K562 (cell line): ENCODE measurements around the gene LPCAT3. TPM values are rescaled to one million over a fixed set of nuclear protein-coding genes. Genes with fewer than 3 reads are reported as not detected.

Source experiments
- ATF7 ChIP-seq: fragments of 450-650 bp; IDR thresholded peaks from 2 replicates; pipeline ENCODE4 v1.7.1; 2014; ENCODE audit warnings: mild to moderate bottlenecking, moderate library complexity
- CTCFL ChIP-seq: IDR thresholded peaks from 2 replicates; pipeline ENCODE4 v1.6.1; 2011; ENCODE audit warnings: borderline replicate concordance, low read depth, mild to moderate bottlenecking, moderate library complexity, low read length; ENCODE audit not compliant: insufficient read depth, poor library complexity, severe bottlenecking
- E2F6 ChIP-seq, 2 experiments: IDR thresholded peaks; 2 replicates each; pipeline ENCODE4 v1.6.1; 2011; ENCODE audit warnings: borderline replicate concordance in 1 of 2, control low read depth in 1 of 2, low read depth in 1 of 2, low read length in 1 of 2, mild to moderate bottlenecking in 1 of 2, mixed read lengths in 1 of 2, moderate library complexity in 1 of 2; ENCODE audit not compliant: insufficient read depth in 1 of 2, insufficient read length in 1 of 2, poor library complexity in 1 of 2, severe bottlenecking in 1 of 2; ENCODE audit errors: extremely low read depth in 1 of 2
- FOXK1 ChIP-seq: sonication (generic); formaldehyde crosslinking; IDR thresholded peaks from 2 replicates; pipeline ENCODE4 v1.8.0; 2022; ENCODE audit warnings: missing genetic modification reagents, mild to moderate bottlenecking, borderline replicate concordance
- GABPB2 ChIP-seq: fragments of 250-450 bp; sonication (Bioruptor Pico); conservative IDR thresholded peaks from 2 replicates; pipeline ENCODE4 v1.5.1; 2021; ENCODE audit warnings: mild to moderate bottlenecking
- HDAC1 ChIP-seq, 2 experiments: fragments of 450-650 bp; IDR thresholded peaks; 2 replicates each; pipeline ENCODE4 v1.6.1; 2016 to 2017; ENCODE audit warnings: inconsistent platforms in 1 of 2, mild to moderate bottlenecking in 1 of 2, moderate library complexity in 1 of 2
- IFI16 ChIP-seq: fragments of 250-450 bp; sonication (Bioruptor Pico); IDR thresholded peaks from 2 replicates; pipeline ENCODE4 v2.1.2; 2022; ENCODE audit warnings: mild to moderate bottlenecking, inconsistent platforms
- L3MBTL2 ChIP-seq: fragments of 450-650 bp; IDR thresholded peaks from 2 replicates; pipeline ENCODE4 v1.6.1; 2016; ENCODE audit warnings: mild to moderate bottlenecking, moderate library complexity
- MTA2 ChIP-seq: fragments of 450-650 bp; IDR thresholded peaks from 2 replicates; pipeline ENCODE4 v1.6.1; 2016; ENCODE audit warnings: low read depth
- SMC3 ChIP-seq: conservative IDR thresholded peaks from 2 replicates; pipeline ENCODE4 v1.6.1; 2011; ENCODE audit warnings: low read depth, low read length, improper control_type of control experiment; ENCODE audit not compliant: insufficient read depth
- XRCC5 ChIP-seq: fragments of 200-400 bp; formaldehyde crosslinking; IDR thresholded peaks from 2 replicates; pipeline ENCODE4 v1.6.1; 2017; ENCODE audit warnings: low read depth, mild to moderate bottlenecking, low read length
- ZC3H4 ChIP-seq: sonication (generic); formaldehyde crosslinking; IDR thresholded peaks from 2 replicates; pipeline ENCODE4 v1.9.0; 2021; ENCODE audit warnings: missing genetic modification reagents, borderline replicate concordance
- ZNF121 ChIP-seq: sonication (generic); formaldehyde crosslinking; conservative IDR thresholded peaks from 2 replicates; pipeline ENCODE4 v1.8.0; 2022; ENCODE audit warnings: missing genetic modification reagents
- ZNF512 ChIP-seq: IDR thresholded peaks from 2 replicates; pipeline ENCODE4 v1.6.1; 2016; ENCODE audit warnings: missing genetic modification characterization, missing compliant biosample characterization
- ZNF780A ChIP-seq: fragments of 250-450 bp; sonication (Bioruptor Pico); IDR thresholded peaks from 2 replicates; pipeline ENCODE4 v1.5.0; 2021; ENCODE audit warnings: mild to moderate bottlenecking
- polyA plus RNA-seq, 8 experiments: library from polyadenylated mRNA; depleted of rRNA in 4 of 8; stranded (reverse) in 5 of 8; unstranded in 3 of 8; fragments of >200 nt; fragmentation: Nextera tagmentation in 2 of 8; fragmentation: Illumina TruSeq in 1 of 8; extraction: Ambion mirVana in 2 of 8; extraction: Trizol in 1 of 8; gene quantifications; 2 replicates each; pipeline versions ENCODE4 v1.2.1 to v1.2.3, GENCODE V29; 2011 to 2014; ENCODE audit warnings: inconsistent platforms in 1 of 8, missing spikeins in 1 of 8
- total RNA-seq, 7 experiments: library from RNA; depleted of rRNA in 6 of 7; stranded (reverse); fragments of >200 nt in 6 of 7; fragmentation: Illumina TruSeq in 2 of 7; extraction: Trizol in 2 of 7; gene quantifications; 2 replicates each; pipeline versions ENCODE4 v1.2.1 to v1.2.3, GENCODE V29; 2011 to 2021; ENCODE audit warnings: low replicate concordance in 1 of 7
- TF ChIP-seq, protein P1 (sequence below): fragments of 450-650 bp; formaldehyde crosslinking; IDR thresholded peaks from 2 replicates; pipeline ENCODE4 v1.4.0; 2020; ENCODE audit warnings: mild to moderate bottlenecking

The LPCAT3 gene
- total and polyA plus RNA-seq, 9 of the 15 experiments (the other 6 are each of a cell fraction or from before 2014, with no cell fraction given) = 4.9 to 52.5 (median 25.3) TPM

DNA sequence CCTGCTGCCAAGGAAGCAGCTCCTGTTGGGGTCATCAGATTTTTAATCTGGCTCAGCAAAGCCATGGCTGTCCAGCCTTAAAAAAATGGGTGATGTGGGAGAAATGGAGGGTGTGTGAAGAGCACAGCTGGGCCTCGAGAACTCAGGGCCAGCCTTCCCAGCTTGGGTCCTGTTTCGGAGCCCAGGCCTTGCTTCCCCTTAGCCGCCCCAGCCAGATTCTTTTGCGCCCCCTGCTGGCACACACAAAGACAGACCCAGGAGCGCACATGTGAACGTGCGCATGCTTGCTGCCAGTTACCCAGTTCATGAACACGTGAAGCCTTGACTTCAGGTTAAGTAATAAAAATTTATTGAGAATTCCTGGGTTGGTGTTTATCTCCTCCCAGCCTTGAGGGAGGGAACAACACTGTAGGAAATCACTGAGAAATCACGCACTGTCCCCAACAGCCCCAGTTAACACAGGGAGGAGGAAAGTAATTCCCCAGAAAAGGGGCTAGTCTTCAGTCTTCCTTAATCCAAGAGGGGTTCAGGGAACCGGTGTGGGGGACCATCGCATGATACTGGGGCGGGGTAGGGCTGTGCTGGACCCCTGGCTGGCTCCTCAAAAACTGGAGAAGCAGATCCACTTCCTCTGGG, 53.1 kb downstream of the LPCAT3 start (continued):
- peak; percentile 92 for TF ChIP-seq CTCFL
- TF ChIP-seq GABPB2 (CRISPR knock-in tag) = no peak
- no peak for TF ChIP-seq ZNF780A (CRISPR knock-in tag)
- TF ChIP-seq HDAC1 (IDR thresholded peaks at IDR 0.05) = 0 out of 4 replicates have a peak, but pooled peaks of 1 of the 2 experiments have one; percentile 9
- TF ChIP-seq IFI16 (CRISPR knock-in tag) = no peak
- TF ChIP-seq SMC3 = peak; percentile 71
- TF ChIP-seq XRCC5 = peak; percentile 85; the same call in 1 of the 2 replicates
- TF ChIP-seq, protein P1, sequence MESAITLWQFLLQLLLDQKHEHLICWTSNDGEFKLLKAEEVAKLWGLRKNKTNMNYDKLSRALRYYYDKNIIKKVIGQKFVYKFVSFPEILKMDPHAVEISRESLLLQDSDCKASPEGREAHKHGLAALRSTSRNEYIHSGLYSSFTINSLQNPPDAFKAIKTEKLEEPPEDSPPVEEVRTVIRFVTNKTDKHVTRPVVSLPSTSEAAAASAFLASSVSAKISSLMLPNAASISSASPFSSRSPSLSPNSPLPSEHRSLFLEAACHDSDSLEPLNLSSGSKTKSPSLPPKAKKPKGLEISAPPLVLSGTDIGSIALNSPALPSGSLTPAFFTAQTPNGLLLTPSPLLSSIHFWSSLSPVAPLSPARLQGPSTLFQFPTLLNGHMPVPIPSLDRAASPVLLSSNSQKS (CRISPR knock-in tag) = no peak
- no peak for TF ChIP-seq ATF7
- TF ChIP-seq FOXK1 (CRISPR knock-in tag) = no peak
- TF ChIP-seq ZC3H4 (CRISPR knock-in tag) = no peak
- TF ChIP-seq ZNF121 (CRISPR knock-in tag) = no peak
- TF ChIP-seq MTA2 = no peak
- TF ChIP-seq E2F6 (IDR thresholded peaks at IDR 0.05; ENCODE audit: borderline replicate concordance in 1 of 2, extremely low read depth in 1 of 2, insufficient read depth in 1 of 2, insufficient read length in 1 of 2, low read depth in 1 of 2, low read length in 1 of 2, poor library complexity in 1 of 2, severe bottlenecking in 1 of 2) = peak; percentile 64 to 68
- no peak for TF ChIP-seq ZNF512 (tag)
- TF ChIP-seq L3MBTL2 = peak; percentile 91
